Caki2 (cell line): ENCODE measurements around the gene NIPSNAP2. TPM values are rescaled to one million over a fixed set of nuclear protein-coding genes. Genes with fewer than 3 reads are reported as not detected.
"Not testable (repeated sequence)": the region's sequence is repeated elsewhere in the genome, so short reads cannot be mapped to it uniquely, and the experiment has no call there.

Source experiments
- DNase-seq: peaks from one replicate; pipeline ENCODE4 v3.0.0-alpha.2; 2015; ENCODE audit warnings: low read depth
- in situ Hi-C: cut with HindIII; loops from 2 replicates; pipeline ENCODE4 v1.10.0; 2016; ENCODE audit warnings: low sequenced_read_pairs, low pct_unique_long_range_greater_than_20kb, mixed read lengths
- total RNA-seq: library from RNA; depleted of rRNA; stranded (reverse); fragments of >200 nt; shearing (Covaris generic); gene quantifications from 2 replicates; pipeline ENCODE4 v1.2.3, GENCODE V29; 2014; ENCODE audit warnings: low replicate concordance

NIPSNAP2 gene
- total RNA-seq, 1 experiment from 2014 or later: 17.0 TPM

GRCh38 chr7:55970561-55970960, 6.2 kb downstream of the NIPSNAP2 start:
- no peak for DNase-seq
- in situ Hi-C loops: no loop called here

- in situ Hi-C loops: no loop called here
- peak; percentile 29 for DNase-seq
These were observed 6.6 kb downstream of the NIPSNAP2 start for GRCh38 chr7:55970978-55971377.

- in situ Hi-C loops: no loop called here
- no peak for DNase-seq
These were observed 9.4 kb downstream of the NIPSNAP2 start for GRCh38 chr7:55973747-55974250.

- no peak for DNase-seq
- in situ Hi-C loops: no loop called here
These were observed 11.7 kb downstream of the NIPSNAP2 start for GRCh38 chr7:55975988-55976633.

GRCh38 chr7:55977831-55978230, 13.4 kb downstream of the NIPSNAP2 start:
- in situ Hi-C loops: no loop called here
- peak; percentile 14 for DNase-seq

- in situ Hi-C loops: no loop called here
- no peak for DNase-seq
These were observed 15.9 kb downstream of the NIPSNAP2 start for GRCh38 chr7:55980266-55980665.

GRCh38 chr7:55983537-55983936, 19.2 kb downstream of the NIPSNAP2 start:
- in situ Hi-C loops: no loop called here
- DNase-seq: no peak

GRCh38 chr7:55992346-55992745, 28.0 kb downstream of the NIPSNAP2 start:
- DNase-seq: no peak
- in situ Hi-C loops: no loop called here

- no peak for DNase-seq
- in situ Hi-C loops: no loop called here
These were observed 32.6 kb downstream of the NIPSNAP2 start for GRCh38 chr7:55996856-55997500.

- in situ Hi-C loops: no loop called here
- no peak for DNase-seq
These were observed 39.4 kb downstream of the NIPSNAP2 start for GRCh38 chr7:56003749-56004148.

GRCh38 chr7:56007167-56007652, 42.8 kb downstream of the NIPSNAP2 start:
- peak; percentile 74 for DNase-seq
- in situ Hi-C loops: no loop called here

- DNase-seq: no peak
- in situ Hi-C loops: no loop called here
These were observed 43.5 kb downstream of the NIPSNAP2 start for GRCh38 chr7:56007891-56008290.

GRCh38 chr7:56009695-56010094, 45.3 kb downstream of the NIPSNAP2 start:
- DNase-seq: peak; percentile 41
- in situ Hi-C loops: no loop called here

GRCh38 chr7:56017015-56017414, 52.6 kb downstream of the NIPSNAP2 start:
- DNase-seq, in situ Hi-C loops: not testable (repeated sequence)

- in situ Hi-C loops: no loop called here
- no peak for DNase-seq
These were observed 55.1 kb downstream of the NIPSNAP2 start for GRCh38 chr7:56019501-56019900.

GRCh38 chr7:56023500-56023899, 59.1 kb downstream of the NIPSNAP2 start:
- in situ Hi-C loops: no loop called here
- DNase-seq: no peak

- in situ Hi-C loops: no loop called here
- DNase-seq: no peak
These were observed 62.2 kb downstream of the NIPSNAP2 start for GRCh38 chr7:56026538-56026937.

GRCh38 chr7:56028942-56029630, 64.7 kb downstream of the NIPSNAP2 start:
- in situ Hi-C loops: no loop called here
- DNase-seq: peak; percentile 56

GRCh38 chr7:56030340-56030739, 66.0 kb downstream of the NIPSNAP2 start:
- in situ Hi-C loops: no loop called here
- no peak for DNase-seq
